Activated T-cell treated with anti-CD3 and anti-CD28 coated beads, Interleukin-2, amount 50 U/mL, for 4 hours (primary cell): ENCODE measurements around the gene CTNND2. TPM values are rescaled to one million over a fixed set of nuclear protein-coding genes. Genes with fewer than 3 reads are reported as not detected.
"Not testable (repeated sequence)": the region's sequence is repeated elsewhere in the genome, so short reads cannot be mapped to it uniquely, and the experiment has no call there.

Experiments used
- ATAC-seq, 2 donors: fragments of 200-7000 bp; cut with Tn5 transposase; one replicate each; pipeline ENCODE4 v1.10.0; 2021
- DNase-seq: peaks from one replicate; pipeline ENCODE4 v3.0.0-alpha.2; 2020
- H3K27me3 Mint-ChIP-seq: one replicate; pipeline ENCODE4 v1.8.0; 2021; ENCODE audit warnings: low read depth, mixed read lengths
- H3K36me3 Mint-ChIP-seq: one replicate; pipeline ENCODE4 v1.8.0; 2022; ENCODE audit warnings: mixed read lengths; ENCODE audit not compliant: insufficient read depth
- H3K4me1 Mint-ChIP-seq: one replicate; pipeline ENCODE4 v1.8.0; 2021; ENCODE audit warnings: low read depth, mixed read lengths
- H3K4me3 Mint-ChIP-seq: one replicate; pipeline ENCODE4 v1.8.0; 2021; ENCODE audit warnings: mild to moderate bottlenecking, moderate library complexity, mixed read lengths
- H3K9me3 Mint-ChIP-seq: one replicate; pipeline ENCODE4 v1.8.0; 2021; ENCODE audit warnings: mixed read lengths
- total RNA-seq, 3 donors: library from RNA; stranded (reverse); gene quantifications; one replicate each; pipeline ENCODE4 v1.2.1, GENCODE V29; 2021

The CTNND2 gene
- total RNA-seq, 3 donors from 2014 or later, result not detected

DNA sequence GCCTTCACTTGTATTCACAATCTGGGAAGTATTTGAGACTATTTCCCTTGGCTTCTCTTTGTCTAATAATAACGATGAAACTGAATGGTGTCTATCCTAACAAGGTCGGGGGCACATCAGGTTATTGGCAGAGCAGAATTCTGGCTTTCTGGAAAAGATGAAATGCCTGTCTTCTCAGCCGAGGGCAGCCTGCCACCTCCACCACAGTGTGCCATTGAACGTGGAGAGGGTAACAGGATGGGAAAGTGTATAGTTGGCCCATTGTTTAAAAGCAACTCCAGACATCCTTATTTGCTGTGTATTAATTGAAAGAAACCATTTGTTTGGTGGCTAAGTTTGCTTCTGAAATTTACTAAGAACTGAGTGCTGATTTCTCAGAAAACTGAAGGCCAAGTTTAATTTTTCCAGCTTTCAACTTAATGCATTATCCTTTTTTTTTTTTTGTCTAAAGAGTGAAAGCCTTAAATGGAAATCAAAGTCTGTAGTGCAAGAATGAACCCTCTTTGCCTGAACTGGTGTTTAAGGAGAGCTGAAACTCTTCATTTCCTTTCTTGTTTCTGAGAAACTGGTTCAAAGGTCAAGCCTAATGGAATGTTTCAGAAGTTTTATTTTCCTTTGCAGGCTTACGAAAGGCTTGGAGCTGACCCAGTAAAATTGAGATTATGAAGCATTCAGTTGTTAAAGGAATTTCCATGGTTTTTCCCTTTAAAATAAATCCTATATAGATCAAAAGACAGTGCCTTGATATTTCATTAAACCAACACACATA lies 579.5 kb downstream of the CTNND2 start:
- no peaks in the 10 kb centered on the region for H3K36me3 Mint-ChIP-seq
- no peak overlapping the region for H3K4me3 Mint-ChIP-seq
- H3K27me3 Mint-ChIP-seq, result peaks cover 2% of the 10 kb centered on the region
- H3K9me3 Mint-ChIP-seq, result no peaks in the 10 kb centered on the region
- ATAC-seq, result no peak
- no peaks in the 10 kb centered on the region for H3K4me1 Mint-ChIP-seq
- DNase-seq, result no peak

- Mint-ChIP-seq H3K36me3 (no peaks in the 10 kb centered on the region), H3K27me3 (no peaks in the 10 kb centered on the region), H3K4me3 (no peak overlapping the region), H3K9me3 (no peaks in the 10 kb centered on the region), H3K4me1 (no peaks in the 10 kb centered on the region)
- DNase-seq (no peak), ATAC-seq (no peak)
These were observed 580.5 kb downstream of the CTNND2 start for GRCh38 chr5:11323761-11324160.

DNA sequence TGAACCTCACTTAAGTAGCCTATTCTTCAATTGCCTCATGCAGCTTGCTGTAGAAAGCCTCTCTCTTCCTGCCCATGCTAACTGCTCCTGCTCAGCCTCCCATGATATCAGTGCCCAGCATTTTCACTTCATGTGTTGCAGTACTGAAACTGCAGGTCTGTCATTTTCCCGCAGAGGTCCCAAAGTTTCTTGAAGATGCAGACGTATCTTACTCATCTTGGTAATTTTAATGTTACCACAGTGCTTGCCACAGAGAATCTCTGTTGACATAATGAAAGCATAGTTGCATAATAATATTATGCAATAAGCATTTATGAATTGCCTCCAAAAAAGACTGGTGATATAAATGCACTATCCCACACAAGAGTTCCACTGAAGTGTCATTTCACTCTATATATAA lies 582.1 kb downstream of the CTNND2 start:
- DNase-seq (no peak), ATAC-seq (no peak)
- Mint-ChIP-seq H3K4me3 (no peak overlapping the region), H3K36me3 (no peaks in the 10 kb centered on the region), H3K27me3 (peaks cover 4% of the 10 kb centered on the region), H3K9me3 (peaks cover 1% of the 10 kb centered on the region), H3K4me1 (no peaks in the 10 kb centered on the region)

DNA sequence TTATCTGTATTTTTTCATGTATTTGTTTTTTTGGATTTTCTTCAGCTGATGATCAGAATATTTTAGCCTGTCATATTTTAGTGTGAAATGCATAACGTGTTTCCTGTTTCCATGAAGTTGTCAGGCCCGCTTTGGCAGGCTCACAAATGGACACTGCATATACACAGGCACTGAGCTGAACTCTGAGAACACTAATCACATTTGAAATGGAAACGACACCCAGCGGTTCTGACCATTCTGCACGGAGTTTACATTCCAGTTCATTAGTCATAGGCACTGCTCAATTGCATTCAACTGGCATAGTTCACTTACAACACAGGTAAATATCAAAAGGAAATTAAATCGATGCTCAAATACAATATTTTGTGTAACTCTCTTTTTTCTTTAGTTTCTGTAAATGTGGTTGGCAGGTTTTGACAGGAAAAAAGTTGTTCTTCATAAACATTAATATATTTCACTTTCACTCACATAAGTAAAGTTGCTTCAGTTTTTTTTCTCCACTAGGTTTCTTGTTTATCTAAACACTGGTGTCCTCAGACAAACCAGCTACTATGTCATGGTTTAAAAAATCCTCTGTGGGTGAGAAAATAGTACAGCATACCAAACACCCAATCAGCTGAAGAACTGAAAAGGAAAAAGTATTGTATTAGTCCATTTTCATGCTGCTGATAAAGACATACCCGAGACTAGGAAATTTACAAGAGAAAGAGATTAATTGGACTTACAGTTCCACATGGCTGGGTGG lies 584.2 kb downstream of the CTNND2 start:
- peaks cover 4% of the 10 kb centered on the region for H3K27me3 Mint-ChIP-seq
- H3K36me3 Mint-ChIP-seq, result no peaks in the 10 kb centered on the region
- no peak overlapping the region for H3K4me3 Mint-ChIP-seq
- DNase-seq, result no peak
- H3K9me3 Mint-ChIP-seq, result peaks cover 3% of the 10 kb centered on the region
- no peaks in the 10 kb centered on the region for H3K4me1 Mint-ChIP-seq
- ATAC-seq, result no peak

DNA sequence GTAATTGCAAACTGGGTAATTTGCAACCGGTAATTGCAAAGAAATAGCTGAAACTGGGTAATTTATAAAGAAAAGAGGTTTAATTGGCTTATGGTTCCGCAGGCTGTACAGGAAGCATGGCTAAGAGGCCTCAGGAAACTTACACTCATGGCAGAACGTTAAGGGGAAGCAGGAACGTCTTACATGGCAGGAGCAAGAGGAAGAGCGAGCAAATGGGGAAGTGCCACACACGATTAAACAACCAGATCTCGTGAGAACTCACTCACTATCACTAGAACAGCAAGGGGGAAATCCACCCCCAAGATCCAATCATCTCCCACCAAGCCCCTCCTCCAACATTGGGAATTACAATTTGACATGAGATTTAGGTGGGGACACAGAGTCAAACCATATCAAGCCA lies 590.6 kb downstream of the CTNND2 start:
- H3K4me1 Mint-ChIP-seq, H3K9me3 Mint-ChIP-seq, H3K27me3 Mint-ChIP-seq, ATAC-seq, H3K36me3 Mint-ChIP-seq, DNase-seq, H3K4me3 Mint-ChIP-seq: not testable (repeated sequence)

DNA sequence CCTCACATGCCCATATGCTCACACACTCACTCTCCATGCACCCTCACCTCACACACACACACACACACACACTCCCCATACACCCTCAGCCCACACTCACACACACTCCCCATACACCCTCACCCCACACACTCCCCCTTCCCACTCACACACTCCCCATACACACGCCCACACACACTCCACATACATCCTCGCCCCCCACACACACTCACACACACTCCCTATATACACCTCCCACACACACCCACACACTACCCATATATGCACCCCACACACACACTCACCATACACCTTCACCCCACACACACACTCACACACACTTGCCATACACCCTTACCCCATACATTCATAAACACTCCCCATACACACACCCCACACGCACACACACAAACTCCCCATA lies 592.5 kb downstream of the CTNND2 start:
- Mint-ChIP-seq H3K36me3 (no peaks in the 10 kb centered on the region), H3K27me3 (no peaks in the 10 kb centered on the region), H3K4me1 (no peaks in the 10 kb centered on the region), H3K4me3 (no peak overlapping the region), H3K9me3 (no peaks in the 10 kb centered on the region)
- peak in 1 of 2 donors; percentile 8 for ATAC-seq
- no peak for DNase-seq

DNA sequence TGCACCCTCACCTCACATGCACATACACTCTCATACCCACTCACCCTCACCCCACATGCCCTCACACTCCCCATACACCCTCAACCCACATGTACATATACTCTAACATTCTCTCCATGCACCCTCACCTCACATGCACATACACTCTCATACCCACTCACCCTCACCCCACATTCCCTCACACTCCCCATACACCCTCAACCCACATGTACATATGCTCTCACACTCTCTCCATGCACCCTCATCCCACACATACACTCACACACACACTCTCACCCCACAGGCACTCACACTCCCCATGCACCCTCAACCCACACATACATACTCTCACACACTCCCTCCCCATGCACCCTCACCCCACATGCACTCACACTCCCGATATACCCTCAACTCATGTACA lies 593.0 kb downstream of the CTNND2 start:
- H3K36me3 Mint-ChIP-seq, result no peaks in the 10 kb centered on the region
- no peaks in the 10 kb centered on the region for H3K4me1 Mint-ChIP-seq
- H3K9me3 Mint-ChIP-seq, result no peaks in the 10 kb centered on the region
- H3K27me3 Mint-ChIP-seq, result no peaks in the 10 kb centered on the region
- H3K4me3 Mint-ChIP-seq, result no peak overlapping the region
- ATAC-seq (peak in 1 of 2 donors; percentile 25), DNase-seq (no peak)

- H3K9me3 Mint-ChIP-seq, result no peaks in the 10 kb centered on the region
- ATAC-seq (no peak), DNase-seq (no peak)
- H3K4me1 Mint-ChIP-seq, result no peaks in the 10 kb centered on the region
- H3K4me3 Mint-ChIP-seq, result no peak overlapping the region
- no peaks in the 10 kb centered on the region for H3K36me3 Mint-ChIP-seq
- no peaks in the 10 kb centered on the region for H3K27me3 Mint-ChIP-seq
These were observed 594.1 kb downstream of the CTNND2 start for GRCh38 chr5:11310158-11310557.

GRCh38 chr5:11306365-11306764 lies 597.9 kb downstream of the CTNND2 start:
- Mint-ChIP-seq H3K36me3 (no peaks in the 10 kb centered on the region), H3K4me1 (no peaks in the 10 kb centered on the region), H3K4me3 (no peak overlapping the region), H3K9me3 (no peaks in the 10 kb centered on the region), H3K27me3 (no peaks in the 10 kb centered on the region)
- DNase-seq (no peak), ATAC-seq (no peak)

DNA sequence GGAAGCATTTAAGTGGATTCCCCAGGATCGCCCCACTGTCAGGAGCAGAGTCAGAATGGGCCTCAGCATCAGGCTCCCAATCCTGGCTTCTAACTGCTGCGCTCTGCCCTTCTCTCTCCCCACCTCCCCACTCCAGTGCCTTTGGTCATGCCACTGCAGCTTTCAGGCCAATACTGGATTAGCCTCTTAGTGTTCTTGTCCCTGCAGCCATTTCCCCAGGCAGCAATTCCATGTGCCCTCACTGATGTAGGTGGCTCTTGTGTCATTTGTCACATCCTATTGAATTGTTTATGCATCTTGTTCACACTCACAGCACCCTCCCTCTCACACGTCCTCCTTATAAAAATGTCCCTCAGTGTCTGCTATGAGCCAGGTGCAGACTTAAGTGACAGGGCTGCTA lies 599.0 kb downstream of the CTNND2 start:
- Mint-ChIP-seq H3K4me3 (no peak overlapping the region), H3K4me1 (no peaks in the 10 kb centered on the region), H3K9me3 (no peaks in the 10 kb centered on the region), H3K36me3 (no peaks in the 10 kb centered on the region), H3K27me3 (no peaks in the 10 kb centered on the region)
- no peak for DNase-seq
- no peak for ATAC-seq

GRCh38 chr5:11304641-11305040 lies 599.6 kb downstream of the CTNND2 start:
- ATAC-seq, result no peak
- DNase-seq, result no peak

GRCh38 chr5:11302663-11303062 lies 601.6 kb downstream of the CTNND2 start:
- Mint-ChIP-seq H3K36me3 (no peaks in the 10 kb centered on the region), H3K27me3 (no peaks in the 10 kb centered on the region), H3K9me3 (no peaks in the 10 kb centered on the region), H3K4me1 (no peaks in the 10 kb centered on the region), H3K4me3 (no peak overlapping the region)
- ATAC-seq, result no peak
- DNase-seq, result no peak

More at GRCh38 chr5:11304641-11305040, 599.6 kb downstream of the CTNND2 start:
- Mint-ChIP-seq H3K9me3 (no peaks in the 10 kb centered on the region), H3K36me3 (no peaks in the 10 kb centered on the region), H3K4me1 (no peaks in the 10 kb centered on the region), H3K4me3 (no peak overlapping the region), H3K27me3 (no peaks in the 10 kb centered on the region)

GRCh38 chr5:11301171-11301570 lies 603.1 kb downstream of the CTNND2 start:
- H3K9me3 Mint-ChIP-seq, result no peaks in the 10 kb centered on the region
- H3K4me1 Mint-ChIP-seq, result no peaks in the 10 kb centered on the region
- H3K4me3 Mint-ChIP-seq, result no peak overlapping the region
- ATAC-seq (no peak), DNase-seq (no peak)
- H3K27me3 Mint-ChIP-seq, result no peaks in the 10 kb centered on the region
- H3K36me3 Mint-ChIP-seq, result no peaks in the 10 kb centered on the region

- Mint-ChIP-seq H3K27me3 (no peaks in the 10 kb centered on the region), H3K4me1 (no peaks in the 10 kb centered on the region), H3K4me3 (no peak overlapping the region), H3K9me3 (no peaks in the 10 kb centered on the region), H3K36me3 (no peaks in the 10 kb centered on the region)
- DNase-seq, result no peak
- no peak for ATAC-seq
These were observed 603.5 kb downstream of the CTNND2 start for GRCh38 chr5:11300736-11301135.

DNA sequence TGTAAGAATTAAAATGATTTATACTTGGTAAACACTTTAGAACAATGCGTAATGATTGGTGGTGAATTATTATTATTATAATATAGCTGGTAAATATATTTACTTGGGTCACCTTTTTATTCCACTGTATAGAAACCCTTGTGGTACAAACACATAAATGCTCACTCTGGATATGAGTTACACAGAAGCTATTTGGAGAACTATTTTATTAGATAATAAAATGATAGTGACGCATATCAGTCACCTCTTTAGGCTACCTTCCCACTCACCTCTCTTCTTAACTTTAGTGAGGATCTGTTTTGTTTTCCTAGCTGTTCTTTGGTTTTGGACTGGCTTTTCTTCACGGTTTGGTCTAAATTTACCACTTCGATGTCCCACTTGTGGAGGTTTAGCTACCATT lies 605.4 kb downstream of the CTNND2 start:
- DNase-seq (no peak), ATAC-seq (no peak)
- Mint-ChIP-seq H3K4me1 (no peaks in the 10 kb centered on the region), H3K4me3 (no peak overlapping the region), H3K27me3 (peaks cover 2% of the 10 kb centered on the region), H3K36me3 (no peaks in the 10 kb centered on the region), H3K9me3 (no peaks in the 10 kb centered on the region)
